Measurements from ENCODE around the gene RBMS3. TPM values are rescaled to one million over a fixed set of nuclear protein-coding genes. Genes with fewer than 3 reads are reported as not detected.

Gene RBMS3
- total RNA-seq, 1 donor from 2014 or later, result 33.0 TPM

GRCh38 chr3:29611252-29611651 lies 330.4 kb downstream of the RBMS3 start:
- H3K4me3 ChIP-seq (ENCODE audit: insufficient read depth, low read depth, low read length), result no peak overlapping the region
- Mint-ChIP-seq H3K9me3 (ENCODE audit: unreplicated experiment) (no peaks in the 10 kb centered on the region), H3K27me3 (ENCODE audit: low read depth, unreplicated experiment) (no peaks in the 10 kb centered on the region), H3K4me1 (ENCODE audit: low read depth, unreplicated experiment) (peaks cover 6% of the 10 kb centered on the region), H3K4me3 (ENCODE audit: unreplicated experiment) (no peak overlapping the region), H3K36me3 (ENCODE audit: low read depth, unreplicated experiment) (peaks cover 2% of the 10 kb centered on the region), H3K27ac (ENCODE audit: unreplicated experiment) (no peak overlapping the region)
- H3K27me3 ChIP-seq (ENCODE audit: insufficient read depth, low read length), result no peaks in the 10 kb centered on the region
- H3K4me1 ChIP-seq (ENCODE audit: insufficient read depth, low read length), result no peaks in the 10 kb centered on the region
- H3K9ac ChIP-seq (ENCODE audit: low read length), result no peak overlapping the region
- no peaks in the 10 kb centered on the region for H3K36me3 ChIP-seq (ENCODE audit: insufficient read depth, low read length)
- no peak for TF ChIP-seq CTCF (IDR thresholded peaks at IDR 0.05; ENCODE audit: insufficient read depth, low read depth, low read length)
- no peak for TF ChIP-seq EZH2 (IDR thresholded peaks at IDR 0.05; ENCODE audit: insufficient read depth, low read length)
- no peak overlapping the region for H3K4me2 ChIP-seq (ENCODE audit: low read length)
- no peaks in the 10 kb centered on the region for H3K79me2 ChIP-seq (ENCODE audit: insufficient read depth, low read length)
- no peaks in the 10 kb centered on the region for H3K9me3 ChIP-seq (ENCODE audit: insufficient read depth, low read depth, low read length)
- FAIRE-seq, result no peak
- no peak for DNase-seq (ENCODE audit: low read depth)
- H4K20me1 ChIP-seq (ENCODE audit: insufficient read depth, low read length), result no peaks in the 10 kb centered on the region
- H2AFZ ChIP-seq (ENCODE audit: low read depth, low read length), result no peak overlapping the region
- no peak overlapping the region for H3K27ac ChIP-seq (ENCODE audit: low read depth, low read length)

GRCh38 chr3:29612536-29612935 lies 331.7 kb downstream of the RBMS3 start:
- no peak overlapping the region for H3K4me3 Mint-ChIP-seq (ENCODE audit: unreplicated experiment)
- H3K36me3 Mint-ChIP-seq (ENCODE audit: low read depth, unreplicated experiment), result peaks cover 2% of the 10 kb centered on the region
- no peaks in the 10 kb centered on the region for H3K9me3 ChIP-seq (ENCODE audit: insufficient read depth, low read depth, low read length)
- no peaks in the 10 kb centered on the region for H3K36me3 ChIP-seq (ENCODE audit: insufficient read depth, low read length)
- DNase-seq (ENCODE audit: low read depth), result no peak
- H3K79me2 ChIP-seq (ENCODE audit: insufficient read depth, low read length), result no peaks in the 10 kb centered on the region
- H3K4me1 ChIP-seq (ENCODE audit: insufficient read depth, low read length), result no peaks in the 10 kb centered on the region
- no peaks in the 10 kb centered on the region for H3K27me3 Mint-ChIP-seq (ENCODE audit: low read depth, unreplicated experiment)
- H3K4me2 ChIP-seq (ENCODE audit: low read length), result no peak overlapping the region
- no peak for TF ChIP-seq EZH2 (IDR thresholded peaks at IDR 0.05; ENCODE audit: insufficient read depth, low read length)
- TF ChIP-seq CTCF (IDR thresholded peaks at IDR 0.05; ENCODE audit: insufficient read depth, low read depth, low read length), result no peak
- H3K9me3 Mint-ChIP-seq (ENCODE audit: unreplicated experiment), result no peaks in the 10 kb centered on the region
- FAIRE-seq, result no peak
- H2AFZ ChIP-seq (ENCODE audit: low read depth, low read length), result no peak overlapping the region
- H3K27ac ChIP-seq (ENCODE audit: low read depth, low read length), result no peak overlapping the region
- H4K20me1 ChIP-seq (ENCODE audit: insufficient read depth, low read length), result peaks cover 6% of the 10 kb centered on the region
- peaks cover 5% of the 10 kb centered on the region for H3K4me1 Mint-ChIP-seq (ENCODE audit: low read depth, unreplicated experiment)
- H3K27ac Mint-ChIP-seq (ENCODE audit: unreplicated experiment), result no peak overlapping the region
- H3K4me3 ChIP-seq (ENCODE audit: insufficient read depth, low read depth, low read length), result no peak overlapping the region
- no peaks in the 10 kb centered on the region for H3K27me3 ChIP-seq (ENCODE audit: insufficient read depth, low read length)
- H3K9ac ChIP-seq (ENCODE audit: low read length), result no peak overlapping the region

DNA sequence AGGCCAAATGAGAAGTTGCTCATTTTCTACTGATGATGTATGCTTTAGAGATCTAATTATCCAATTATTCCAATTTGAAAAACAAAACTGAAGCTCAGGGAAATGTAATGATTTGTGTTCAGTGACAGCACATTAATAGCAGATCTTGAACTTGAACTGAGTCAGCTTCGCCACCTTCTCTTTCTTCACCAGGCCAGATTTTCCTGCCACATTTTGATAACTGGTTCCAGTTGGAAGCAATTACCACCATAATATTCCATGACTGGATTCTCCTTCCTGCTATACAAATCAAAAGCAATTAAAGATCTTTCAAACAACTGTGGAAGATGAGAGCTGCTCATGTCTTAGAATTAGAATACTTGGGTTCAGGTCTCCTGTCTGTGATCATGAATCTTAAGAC lies 334.1 kb downstream of the RBMS3 start:
- Histone ChIP-seq H3K79me2 (ENCODE audit: insufficient read depth, low read length) (no peaks in the 10 kb centered on the region), H3K27me3 (ENCODE audit: insufficient read depth, low read length) (no peaks in the 10 kb centered on the region), H2AFZ (ENCODE audit: low read depth, low read length) (no peak overlapping the region), H3K4me3 (ENCODE audit: insufficient read depth, low read depth, low read length) (no peak overlapping the region), H3K36me3 (ENCODE audit: insufficient read depth, low read length) (no peaks in the 10 kb centered on the region), H3K4me1 (ENCODE audit: insufficient read depth, low read length) (no peaks in the 10 kb centered on the region), H3K9ac (ENCODE audit: low read length) (no peak overlapping the region), H3K4me2 (ENCODE audit: low read length) (no peak overlapping the region), H3K27ac (ENCODE audit: low read depth, low read length) (no peak overlapping the region), H4K20me1 (ENCODE audit: insufficient read depth, low read length) (peaks cover 11% of the 10 kb centered on the region), H3K9me3 (ENCODE audit: insufficient read depth, low read depth, low read length) (no peaks in the 10 kb centered on the region)
- no peaks in the 10 kb centered on the region for H3K9me3 Mint-ChIP-seq (ENCODE audit: unreplicated experiment)
- FAIRE-seq, result no peak
- H3K36me3 Mint-ChIP-seq (ENCODE audit: low read depth, unreplicated experiment), result peaks cover 2% of the 10 kb centered on the region
- TF ChIP-seq EZH2 (IDR thresholded peaks at IDR 0.05; ENCODE audit: insufficient read depth, low read length), result no peak
- H3K4me1 Mint-ChIP-seq (ENCODE audit: low read depth, unreplicated experiment), result peaks cover 5% of the 10 kb centered on the region
- H3K27ac Mint-ChIP-seq (ENCODE audit: unreplicated experiment), result no peak overlapping the region
- no peak for DNase-seq (ENCODE audit: low read depth)
- no peaks in the 10 kb centered on the region for H3K27me3 Mint-ChIP-seq (ENCODE audit: low read depth, unreplicated experiment)
- no peak overlapping the region for H3K4me3 Mint-ChIP-seq (ENCODE audit: unreplicated experiment)
